HCT116 (cell line): Measurements from ENCODE around the gene SPPL2C. TPM values are rescaled to one million over a fixed set of nuclear protein-coding genes. Genes with fewer than 3 reads are reported as not detected.

Experiments used
- ATAC-seq: fragments of 200-7000 bp; cut with Tn5 transposase; 2 replicates; pipeline ENCODE4 v1.9.1; 2020; ENCODE audit warnings: mild to moderate bottlenecking, moderate library complexity
- BruUV-seq: library from RNA; stranded (reverse); fragments of 400-500 nt; replicated peaks from 2 replicates; lab custom pipeline; 2021; lab: Mats Ljungman, UMichigan
- CTCF ChIA-PET: fragments of 300-600 bp; sonication (Branson Sonifier 250); formaldehyde crosslinking; loops from one replicate; lab custom pipeline; 2021; ENCODE audit warnings: antibody characterized with exemption; lab: Charles Lee
- POLR2A ChIA-PET: fragments of 300-600, 350-600 bp; sonication (Branson Sonifier 250); formaldehyde crosslinking; loops from one replicate; lab custom pipeline; 2021; ENCODE audit warnings: antibody characterized with exemption; lab: Charles Lee
- RAD21 ChIA-PET, 2 experiments: fragments of 300-600 bp; sonication (Branson Sonifier 250); formaldehyde crosslinking; loops; one replicate each; lab custom pipeline; 2023; ENCODE audit warnings: low total read pairs in 2 of 2; ENCODE audit not compliant: uncharacterized antibody in 2 of 2, unreplicated experiment in 2 of 2, low non-redundant PET in 1 of 2; lab: Charles Lee
- DNase-seq: peaks from one replicate; pipeline ENCODE4 v3.0.0-alpha.2; 2010; ENCODE audit warnings: low read depth, low spot score
- H2AFZ ChIP-seq: fragments of 200-600 bp; shearing (Covaris generic), sonication (generic); 2 replicates; pipeline ENCODE4 v1.6.1; 2017; ENCODE audit warnings: low read depth, mixed run types, mixed read lengths, antibody characterized with exemption, low read length; ENCODE audit not compliant: poor library complexity, severe bottlenecking
- H3K27ac ChIP-seq: 2 replicates; pipeline ENCODE4 v1.5.1; 2012; ENCODE audit warnings: low read depth, low read length
- H3K27me3 ChIP-seq: fragments of 200-600 bp; sonication (generic); 2 replicates; pipeline ENCODE4 v1.6.1; 2016; ENCODE audit warnings: mixed run types, low read length, mixed read lengths; ENCODE audit not compliant: insufficient read depth
- H3K36me3 ChIP-seq, 2 experiments: fragments of 200-500 bp in 1 of 2; fragments of 200-600 bp in 1 of 2; sonication (Bioruptor generic) in 1 of 2; sonication (generic) in 1 of 2; 2 replicates each; pipeline versions ENCODE4 v1.5.1 to v1.6.1; 2014 to 2016; ENCODE audit warnings: low read length in 2 of 2, inconsistent platforms in 1 of 2, mixed read lengths in 1 of 2, mixed run types in 1 of 2; ENCODE audit not compliant: insufficient read depth in 2 of 2, control insufficient read depth in 1 of 2
- H3K4me1 ChIP-seq, 2 experiments: fragments of 200-600 bp in 1 of 2; sonication (generic) in 1 of 2; 2 replicates each; pipeline versions ENCODE4 v1.5.1 to v1.6.1; 2012 to 2017; ENCODE audit warnings: low read length in 2 of 2, inconsistent platforms in 1 of 2, mild to moderate bottlenecking in 1 of 2, mixed read lengths in 1 of 2, mixed run types in 1 of 2, moderate library complexity in 1 of 2; ENCODE audit not compliant: insufficient read depth in 2 of 2, control insufficient read depth in 1 of 2
- H3K4me2 ChIP-seq: fragments of 200-600 bp; sonication (generic); 2 replicates; pipeline ENCODE4 v1.6.1; 2017; ENCODE audit warnings: mixed run types, low read length, mixed read lengths
- H3K4me3 ChIP-seq, 2 experiments: fragments of 200-600 bp in 1 of 2; sonication (generic) in 1 of 2; replicated peaks in 1 of 2; 2 replicates each; pipeline ENCODE4 v1.5.1; 2011 to 2016; ENCODE audit warnings: low read length in 2 of 2, control low read depth in 1 of 2, low read depth in 1 of 2, mild to moderate bottlenecking in 1 of 2, mixed read lengths in 1 of 2, mixed run types in 1 of 2
- H3K79me2 ChIP-seq: fragments of 200-600 bp; sonication (generic); 2 replicates; pipeline ENCODE4 v1.6.1; 2017; ENCODE audit warnings: mild to moderate bottlenecking, mixed run types, low read length, moderate library complexity, mixed read lengths; ENCODE audit not compliant: insufficient read depth
- H3K9ac ChIP-seq: fragments of 200-600 bp; sonication (generic); 2 replicates; pipeline ENCODE4 v1.6.1; 2016; ENCODE audit warnings: low read length, mixed read lengths
- H3K9me2 ChIP-seq: fragments of 200-600 bp; sonication (generic), shearing (Covaris generic); 2 replicates; pipeline ENCODE4 v1.6.1; 2017; ENCODE audit warnings: mixed run types, mild to moderate bottlenecking, moderate library complexity; ENCODE audit not compliant: insufficient read depth
- H3K9me3 ChIP-seq, 2 experiments: fragments of 200-500 bp in 1 of 2; fragments of 200-600 bp in 1 of 2; sonication (Bioruptor generic) in 1 of 2; sonication (generic) in 1 of 2; 2 replicates each; pipeline ENCODE4 v1.6.1; 2014 to 2017; ENCODE audit warnings: low read length in 2 of 2, mixed read lengths in 2 of 2, inconsistent platforms in 1 of 2, low read depth in 1 of 2, mild to moderate bottlenecking in 1 of 2, mixed run types in 1 of 2, moderate library complexity in 1 of 2; ENCODE audit not compliant: control insufficient read depth in 1 of 2, insufficient read depth in 1 of 2
- H4K20me1 ChIP-seq: fragments of 200-600 bp; sonication (generic), shearing (Covaris generic); 2 replicates; pipeline ENCODE4 v1.6.1; 2017; ENCODE audit warnings: mixed run types, mild to moderate bottlenecking, moderate library complexity; ENCODE audit not compliant: insufficient read depth
- CBX3 ChIP-seq: IDR thresholded peaks from 2 replicates; pipeline ENCODE4 v1.6.1; 2012; ENCODE audit warnings: low read depth
- CEBPB ChIP-seq: IDR thresholded peaks from 2 replicates; pipeline ENCODE4 v1.6.1; 2012; ENCODE audit warnings: low read depth
- EZH2 ChIP-seq: fragments of 200-600 bp; sonication (generic); IDR thresholded peaks from 2 replicates; pipeline ENCODE4 v1.6.1; 2017; ENCODE audit warnings: antibody characterized with exemption, mixed run types
- FOSL1 ChIP-seq: IDR thresholded peaks from 2 replicates; pipeline ENCODE4 v1.6.1; 2012; ENCODE audit warnings: low read depth
- JUND ChIP-seq: IDR thresholded peaks from 2 replicates; pipeline ENCODE4 v1.6.1; 2012
- POLR2AphosphoS5 ChIP-seq: IDR thresholded peaks from 2 replicates; pipeline ENCODE4 v1.6.1; 2011; ENCODE audit warnings: mild to moderate bottlenecking, low read depth, low read length, moderate library complexity
- RAD21 ChIP-seq: IDR thresholded peaks from 2 replicates; pipeline ENCODE4 v1.6.1; 2012; ENCODE audit warnings: low read depth, mild to moderate bottlenecking
- SIN3A ChIP-seq: IDR thresholded peaks from 2 replicates; pipeline ENCODE4 v1.6.1; 2012; ENCODE audit warnings: low read depth
- SP1 ChIP-seq: IDR thresholded peaks from 2 replicates; pipeline ENCODE4 v1.6.1; 2012; ENCODE audit warnings: low read depth
- SRF ChIP-seq: IDR thresholded peaks from 2 replicates; pipeline ENCODE4 v1.6.1; 2012; ENCODE audit warnings: low read depth
- TCF7L2 ChIP-seq: IDR thresholded peaks from 2 replicates; pipeline ENCODE4 v1.7.0; 2011; ENCODE audit warnings: borderline replicate concordance, inconsistent platforms; ENCODE audit not compliant: insufficient read depth, insufficient read length; ENCODE audit errors: extremely low read depth
- YY1 ChIP-seq: IDR thresholded peaks from 2 replicates; pipeline ENCODE4 v1.6.1; 2011; ENCODE audit warnings: low read length, low read depth, moderate library complexity, mild to moderate bottlenecking; ENCODE audit not compliant: insufficient replicate concordance; ENCODE audit errors: extremely low read depth
- ZFX ChIP-seq: fragments of 450-650 bp; IDR thresholded peaks from 2 replicates; pipeline ENCODE4 v1.6.1; 2017
- intact Hi-C: fragments of 100-400 bp; cut with micrococcal nuclease; formaldehyde crosslinking; loops from 2 replicates; pipeline ENCODE4 v1.10.0; 2022
- total RNA-seq: library from RNA; stranded (reverse); gene quantifications from one replicate; pipeline ENCODE4 v1.2.1, GENCODE V29; 2021; ENCODE audit not compliant: unreplicated experiment
- TF ChIP-seq, protein P1 (sequence below): IDR thresholded peaks from 2 replicates; pipeline ENCODE4 v1.6.1; 2012
- TF ChIP-seq, protein P2 (sequence below): IDR thresholded peaks from 2 replicates; pipeline ENCODE4 v1.6.1; 2012; ENCODE audit warnings: low read depth
- TF ChIP-seq, protein P3 (sequence below), 3 experiments: fragments of 200-600 bp in 1 of 3; sonication (generic) in 1 of 3; IDR thresholded peaks in 2 of 3; conservative IDR thresholded peaks in 1 of 3; 2 replicates each; pipeline ENCODE4 v1.5.1; 2012 to 2017; ENCODE audit warnings: low read depth in 2 of 3, low read length in 2 of 3, antibody characterized with exemption in 1 of 3, borderline replicate concordance in 1 of 3, control low read depth in 1 of 3, mild to moderate bottlenecking in 1 of 3, mixed read lengths in 1 of 3, mixed run types in 1 of 3, moderate library complexity in 1 of 3; ENCODE audit not compliant: insufficient read depth in 1 of 3

Gene SPPL2C
- total RNA-seq, 1 experiment from 2014 or later = not detected

DNA sequence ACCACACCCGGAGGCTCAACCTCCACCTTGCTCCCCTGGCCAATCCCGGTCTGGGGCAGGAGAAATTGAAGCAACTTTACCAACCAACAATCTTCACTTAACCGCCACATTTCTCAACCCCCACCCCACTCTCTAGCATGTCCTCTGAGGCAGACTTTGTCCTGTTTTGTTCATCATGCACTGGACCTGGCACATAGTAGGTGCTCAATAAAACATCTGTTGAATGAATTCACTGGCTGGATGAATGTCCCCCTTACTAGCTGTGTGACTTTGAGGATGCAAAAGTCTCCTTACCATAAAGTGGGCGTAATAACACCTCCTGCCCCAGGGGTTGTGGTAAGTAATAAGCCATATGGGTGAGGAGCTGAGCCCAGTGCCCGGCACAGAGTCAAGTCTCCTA lies 5.8 kb downstream of the SPPL2C start:
- Histone ChIP-seq H3K9ac (no peak overlapping the region), H4K20me1 (no peaks in the 10 kb centered on the region), H3K4me3 (no peak overlapping the region), H3K9me3 (no peaks in the 10 kb centered on the region), H2AFZ (no peak overlapping the region), H3K4me1 (peaks cover 0 to 6% of the 10 kb centered on the region in 2 experiments; a peak in 2 of 4 replicates), H3K36me3 (no peaks in the 10 kb centered on the region), H3K27me3 (no peaks in the 10 kb centered on the region), H3K27ac (no peak overlapping the region), H3K4me2 (no peak overlapping the region), H3K9me2 (no peaks in the 10 kb centered on the region), H3K79me2 (no peaks in the 10 kb centered on the region)
- ChIA-PET RAD21 (no interaction called here), CTCF (interaction anchor here (2.1 to 3.1 kb wide), 3 partner anchors 19 to 210 kb away, joined by 8 to 46 read pairs (median 14); no protein-coding TSS in a partner anchor), POLR2A (interaction anchor here (0.6 kb wide), 1 partner anchor 93 kb away, joined by 3 read pairs; no protein-coding TSS in a partner anchor)
- ATAC-seq (no peak), DNase-seq (no peak)
- no peak for TF ChIP-seq TCF7L2
- TF ChIP-seq FOSL1 = no peak
- TF ChIP-seq EZH2 = no peak
- TF ChIP-seq ZFX = no peak
- TF ChIP-seq RAD21 = no peak
- no peak for TF ChIP-seq CEBPB
- TF ChIP-seq SRF = no peak
- intact Hi-C loops = loop anchor here (10.0 kb wide), 1 partner anchor 636 kb away; no protein-coding TSS in a partner anchor
- no TSS peak for BruUV-seq

DNA sequence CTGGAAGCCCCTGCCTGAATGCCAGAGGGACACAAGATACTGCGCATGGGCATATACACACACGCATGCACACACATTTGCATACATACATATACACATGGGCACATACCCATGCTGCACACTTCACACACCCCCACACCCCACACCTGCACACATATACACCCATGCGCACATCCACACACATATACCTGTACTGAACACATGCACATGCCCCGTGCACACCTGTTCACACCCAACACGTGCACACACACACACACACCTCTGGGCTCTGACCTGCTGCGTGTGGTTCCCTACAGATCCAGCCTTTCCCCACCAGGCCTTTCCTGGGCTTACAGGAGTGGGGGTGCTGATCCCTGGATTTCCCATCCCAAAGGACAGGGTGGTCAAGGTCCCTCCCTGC lies 6.3 kb downstream of the SPPL2C start:
- Histone ChIP-seq H3K79me2 (no peaks in the 10 kb centered on the region), H3K9me2 (no peaks in the 10 kb centered on the region), H3K4me1 (peaks cover 0 to 6% of the 10 kb centered on the region in 2 experiments; a peak in 2 of 4 replicates), H3K27ac (no peak overlapping the region), H3K9me3 (no peaks in the 10 kb centered on the region), H3K9ac (no peak overlapping the region), H2AFZ (no peak overlapping the region), H3K36me3 (no peaks in the 10 kb centered on the region), H3K4me3 (no peak overlapping the region), H4K20me1 (no peaks in the 10 kb centered on the region), H3K4me2 (no peak overlapping the region), H3K27me3 (no peaks in the 10 kb centered on the region)
- no TSS peak for BruUV-seq
- ChIA-PET POLR2A (no interaction called here), CTCF (interaction anchor here (1.3 to 3.1 kb wide), 4 partner anchors 19 to 456 kb away, joined by 4 to 46 read pairs (median 12); no protein-coding TSS in a partner anchor), RAD21 (interaction anchor here in 1 of 2 experiments (0.8 kb wide), 1 partner anchor 211 kb away, joined by 3 read pairs; no protein-coding TSS in a partner anchor)
- DNase-seq (no peak), ATAC-seq (no peak)
- intact Hi-C loops = loop anchor here (10.0 kb wide), 1 partner anchor 636 kb away; no protein-coding TSS in a partner anchor
- TF ChIP-seq YY1 (no peak), POLR2AphosphoS5 (no peak), SIN3A (no peak), CBX3 (no peak), SP1 (no peak), CEBPB (no peak), SRF (no peak), RAD21 (no peak), JUND (no peak), ZFX (no peak)
- TF ChIP-seq, protein P1, sequence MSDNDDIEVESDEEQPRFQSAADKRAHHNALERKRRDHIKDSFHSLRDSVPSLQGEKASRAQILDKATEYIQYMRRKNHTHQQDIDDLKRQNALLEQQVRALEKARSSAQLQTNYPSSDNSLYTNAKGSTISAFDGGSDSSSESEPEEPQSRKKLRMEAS = no peak
- TF ChIP-seq, protein P2, sequence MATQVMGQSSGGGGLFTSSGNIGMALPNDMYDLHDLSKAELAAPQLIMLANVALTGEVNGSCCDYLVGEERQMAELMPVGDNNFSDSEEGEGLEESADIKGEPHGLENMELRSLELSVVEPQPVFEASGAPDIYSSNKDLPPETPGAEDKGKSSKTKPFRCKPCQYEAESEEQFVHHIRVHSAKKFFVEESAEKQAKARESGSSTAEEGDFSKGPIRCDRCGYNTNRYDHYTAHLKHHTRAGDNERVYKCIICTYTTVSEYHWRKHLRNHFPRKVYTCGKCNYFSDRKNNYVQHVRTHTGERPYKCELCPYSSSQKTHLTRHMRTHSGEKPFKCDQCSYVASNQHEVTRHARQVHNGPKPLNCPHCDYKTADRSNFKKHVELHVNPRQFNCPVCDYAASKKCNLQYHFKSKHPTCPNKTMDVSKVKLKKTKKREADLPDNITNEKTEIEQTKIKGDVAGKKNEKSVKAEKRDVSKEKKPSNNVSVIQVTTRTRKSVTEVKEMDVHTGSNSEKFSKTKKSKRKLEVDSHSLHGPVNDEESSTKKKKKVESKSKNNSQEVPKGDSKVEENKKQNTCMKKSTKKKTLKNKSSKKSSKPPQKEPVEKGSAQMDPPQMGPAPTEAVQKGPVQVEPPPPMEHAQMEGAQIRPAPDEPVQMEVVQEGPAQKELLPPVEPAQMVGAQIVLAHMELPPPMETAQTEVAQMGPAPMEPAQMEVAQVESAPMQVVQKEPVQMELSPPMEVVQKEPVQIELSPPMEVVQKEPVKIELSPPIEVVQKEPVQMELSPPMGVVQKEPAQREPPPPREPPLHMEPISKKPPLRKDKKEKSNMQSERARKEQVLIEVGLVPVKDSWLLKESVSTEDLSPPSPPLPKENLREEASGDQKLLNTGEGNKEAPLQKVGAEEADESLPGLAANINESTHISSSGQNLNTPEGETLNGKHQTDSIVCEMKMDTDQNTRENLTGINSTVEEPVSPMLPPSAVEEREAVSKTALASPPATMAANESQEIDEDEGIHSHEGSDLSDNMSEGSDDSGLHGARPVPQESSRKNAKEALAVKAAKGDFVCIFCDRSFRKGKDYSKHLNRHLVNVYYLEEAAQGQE = no peak
- TF ChIP-seq, protein P3, sequence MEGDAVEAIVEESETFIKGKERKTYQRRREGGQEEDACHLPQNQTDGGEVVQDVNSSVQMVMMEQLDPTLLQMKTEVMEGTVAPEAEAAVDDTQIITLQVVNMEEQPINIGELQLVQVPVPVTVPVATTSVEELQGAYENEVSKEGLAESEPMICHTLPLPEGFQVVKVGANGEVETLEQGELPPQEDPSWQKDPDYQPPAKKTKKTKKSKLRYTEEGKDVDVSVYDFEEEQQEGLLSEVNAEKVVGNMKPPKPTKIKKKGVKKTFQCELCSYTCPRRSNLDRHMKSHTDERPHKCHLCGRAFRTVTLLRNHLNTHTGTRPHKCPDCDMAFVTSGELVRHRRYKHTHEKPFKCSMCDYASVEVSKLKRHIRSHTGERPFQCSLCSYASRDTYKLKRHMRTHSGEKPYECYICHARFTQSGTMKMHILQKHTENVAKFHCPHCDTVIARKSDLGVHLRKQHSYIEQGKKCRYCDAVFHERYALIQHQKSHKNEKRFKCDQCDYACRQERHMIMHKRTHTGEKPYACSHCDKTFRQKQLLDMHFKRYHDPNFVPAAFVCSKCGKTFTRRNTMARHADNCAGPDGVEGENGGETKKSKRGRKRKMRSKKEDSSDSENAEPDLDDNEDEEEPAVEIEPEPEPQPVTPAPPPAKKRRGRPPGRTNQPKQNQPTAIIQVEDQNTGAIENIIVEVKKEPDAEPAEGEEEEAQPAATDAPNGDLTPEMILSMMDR (IDR thresholded peaks at IDR 0.05 in 2 of 3, conservative IDR thresholded peaks at IDR 0.05 in 1 of 3; ENCODE audit: borderline replicate concordance in 1 of 3, insufficient read depth in 1 of 3, low read depth in 2 of 3, low read length in 2 of 3) = no peak
